ENCODE results near the gene NRBP1. TPM values are rescaled to one million over a fixed set of nuclear protein-coding genes. Genes with fewer than 3 reads are reported as not detected.

Gene NRBP1
- total RNA-seq, 2 experiments from 2014 or later, result 27.9 to 46.0 TPM

DNA sequence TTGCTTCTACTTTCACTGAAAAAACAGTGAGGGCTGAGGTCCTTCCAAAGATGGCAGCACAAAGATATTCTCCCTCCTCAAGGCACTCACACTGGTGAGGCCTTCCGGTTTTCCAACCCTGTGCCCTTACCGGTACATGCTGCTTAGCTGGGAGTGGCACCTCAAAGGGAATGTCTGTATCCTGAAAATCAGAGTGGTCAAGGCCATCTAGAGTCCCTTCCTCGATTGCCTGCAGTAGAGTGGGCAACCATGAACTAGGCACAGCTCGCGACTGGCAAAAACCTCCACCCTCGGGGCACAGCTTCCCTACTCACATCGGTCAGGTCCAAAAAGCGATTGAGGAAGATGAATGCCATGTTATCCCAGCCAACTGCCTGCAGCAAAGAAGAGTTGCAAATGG is 17.2 kb downstream of the NRBP1 start:
- Histone ChIP-seq H4K20me1 (ENCODE audit: insufficient read depth, low read length) (no peaks in the 10 kb centered on the region), H3K9me3 (ENCODE audit: low read length) (no peaks in the 10 kb centered on the region), H3K4me3 (ENCODE audit: low read depth, low read length, poor library complexity, severe bottlenecking) (no peak overlapping the region), H2AFZ (ENCODE audit: low read length) (no peak overlapping the region), H3K36me3 (ENCODE audit: insufficient read depth, low read length) (peaks cover 24% of the 10 kb centered on the region; the same call in 1 of the 2 replicates), H3K79me2 (ENCODE audit: insufficient read depth, low read depth, low read length) (no peaks in the 10 kb centered on the region), H3K4me1 (ENCODE audit: insufficient read depth, low read length, poor library complexity, severe bottlenecking) (no peaks in the 10 kb centered on the region), H3K9me2 (ENCODE audit: insufficient read depth, low read length) (no peaks in the 10 kb centered on the region), H3K27ac (ENCODE audit: low read depth, low read length, poor library complexity, severe bottlenecking) (no peak overlapping the region), H3K4me2 (ENCODE audit: low read length) (no peak overlapping the region)
- POLR2A ChIA-PET, result interaction anchor here (0.7 kb wide), 1 partner anchor 26 kb away, joined by 3 read pairs; no protein-coding TSS in a partner anchor
- no peak for DNase-seq (ENCODE audit: low spot score)
- intact Hi-C loops (cut with micrococcal nuclease; ENCODE audit: unreplicated experiment), result no loop called here
- no TSS peak for BruUV-seq (replicated peaks)
- TF ChIP-seq EZH2phosphoT487 (IDR thresholded peaks at IDR 0.05; ENCODE audit: borderline replicate concordance, low read depth, low read length), result no peak
- TF ChIP-seq CTCF (conservative IDR thresholded peaks at IDR 0.05; ENCODE audit: low read length), result no peak
- CTCF ChIA-PET (ENCODE audit: unreplicated experiment), result no interaction called here

DNA sequence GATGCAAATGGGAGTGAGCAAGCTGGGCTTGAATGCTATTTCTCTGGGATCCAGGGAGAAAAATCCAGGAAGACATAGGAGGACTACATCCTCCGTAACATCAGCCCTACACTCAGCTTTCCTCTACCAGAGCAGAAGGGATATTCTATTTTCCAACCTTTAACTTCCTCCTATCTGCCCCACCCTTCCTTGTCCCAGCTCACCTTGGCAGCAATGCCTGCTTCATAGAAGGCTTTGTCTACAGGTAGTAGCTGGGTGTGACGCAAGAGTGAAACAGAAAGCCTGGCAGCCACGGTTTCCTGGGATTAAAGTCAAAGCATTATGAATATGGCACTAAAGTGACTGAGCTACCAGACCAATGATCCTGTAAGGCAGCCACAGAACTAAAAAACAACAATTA is 17.6 kb downstream of the NRBP1 start:
- Histone ChIP-seq H3K4me2 (ENCODE audit: low read length) (no peak overlapping the region), H2AFZ (ENCODE audit: low read length) (no peak overlapping the region), H3K36me3 (ENCODE audit: insufficient read depth, low read length) (peaks cover 20% of the 10 kb centered on the region; the same call in 1 of the 2 replicates), H3K27ac (ENCODE audit: low read depth, low read length, poor library complexity, severe bottlenecking) (no peak overlapping the region), H3K4me3 (ENCODE audit: low read depth, low read length, poor library complexity, severe bottlenecking) (no peak overlapping the region), H4K20me1 (ENCODE audit: insufficient read depth, low read length) (no peaks in the 10 kb centered on the region), H3K9me2 (ENCODE audit: insufficient read depth, low read length) (no peaks in the 10 kb centered on the region), H3K79me2 (ENCODE audit: insufficient read depth, low read depth, low read length) (no peaks in the 10 kb centered on the region), H3K9me3 (ENCODE audit: low read length) (no peaks in the 10 kb centered on the region), H3K4me1 (ENCODE audit: insufficient read depth, low read length, poor library complexity, severe bottlenecking) (no peaks in the 10 kb centered on the region)
- intact Hi-C loops (cut with micrococcal nuclease; ENCODE audit: unreplicated experiment), result no loop called here
- BruUV-seq (replicated peaks), result no TSS peak
- ChIA-PET POLR2A (interaction anchor here (0.6 kb wide), 1 partner anchor 10 kb away, joined by 3 read pairs; no protein-coding TSS in a partner anchor), CTCF (ENCODE audit: unreplicated experiment) (no interaction called here)
- DNase-seq (ENCODE audit: low spot score), result no peak
- no peak for TF ChIP-seq EZH2phosphoT487 (IDR thresholded peaks at IDR 0.05; ENCODE audit: borderline replicate concordance, low read depth, low read length)
- no peak for TF ChIP-seq CTCF (conservative IDR thresholded peaks at IDR 0.05; ENCODE audit: low read length)

- Histone ChIP-seq H3K36me3 (ENCODE audit: insufficient read depth, low read length) (no peaks in the 10 kb centered on the region), H3K4me1 (ENCODE audit: insufficient read depth, low read length, poor library complexity, severe bottlenecking) (no peaks in the 10 kb centered on the region), H3K27ac (ENCODE audit: low read depth, low read length, poor library complexity, severe bottlenecking) (no peak overlapping the region), H3K9me2 (ENCODE audit: insufficient read depth, low read length) (no peaks in the 10 kb centered on the region), H4K20me1 (ENCODE audit: insufficient read depth, low read length) (no peaks in the 10 kb centered on the region), H3K4me3 (ENCODE audit: low read depth, low read length, poor library complexity, severe bottlenecking) (no peak overlapping the region), H3K4me2 (ENCODE audit: low read length) (no peak overlapping the region), H3K79me2 (ENCODE audit: insufficient read depth, low read depth, low read length) (no peaks in the 10 kb centered on the region), H3K9me3 (ENCODE audit: low read length) (no peaks in the 10 kb centered on the region), H2AFZ (ENCODE audit: low read length) (no peak overlapping the region)
- ChIA-PET POLR2A (no interaction called here), CTCF (ENCODE audit: unreplicated experiment) (interaction anchor here (1.0 kb wide), 1 partner anchor 14 kb away, joined by 3 read pairs; no protein-coding TSS in a partner anchor)
- intact Hi-C loops (cut with micrococcal nuclease; ENCODE audit: unreplicated experiment), result no loop called here
- TF ChIP-seq EZH2phosphoT487 (IDR thresholded peaks at IDR 0.05; ENCODE audit: borderline replicate concordance, low read depth, low read length) (no peak), CTCF (conservative IDR thresholded peaks at IDR 0.05; ENCODE audit: low read length) (no peak)
- no TSS peak for BruUV-seq (replicated peaks)
- DNase-seq (ENCODE audit: low spot score), result no peak
These were observed 19.9 kb downstream of the NRBP1 start for GRCh38 chr2:27448381-27448780.
